ENCODE data around the gene TMEM220.

TMEM220 gene

GRCh38 chr17:10755592-10756127, 25.8 kb upstream of the TMEM220 start:
- no peak for DNase-seq
- intact Hi-C loops (cut with DNase I) = no loop called here

DNA sequence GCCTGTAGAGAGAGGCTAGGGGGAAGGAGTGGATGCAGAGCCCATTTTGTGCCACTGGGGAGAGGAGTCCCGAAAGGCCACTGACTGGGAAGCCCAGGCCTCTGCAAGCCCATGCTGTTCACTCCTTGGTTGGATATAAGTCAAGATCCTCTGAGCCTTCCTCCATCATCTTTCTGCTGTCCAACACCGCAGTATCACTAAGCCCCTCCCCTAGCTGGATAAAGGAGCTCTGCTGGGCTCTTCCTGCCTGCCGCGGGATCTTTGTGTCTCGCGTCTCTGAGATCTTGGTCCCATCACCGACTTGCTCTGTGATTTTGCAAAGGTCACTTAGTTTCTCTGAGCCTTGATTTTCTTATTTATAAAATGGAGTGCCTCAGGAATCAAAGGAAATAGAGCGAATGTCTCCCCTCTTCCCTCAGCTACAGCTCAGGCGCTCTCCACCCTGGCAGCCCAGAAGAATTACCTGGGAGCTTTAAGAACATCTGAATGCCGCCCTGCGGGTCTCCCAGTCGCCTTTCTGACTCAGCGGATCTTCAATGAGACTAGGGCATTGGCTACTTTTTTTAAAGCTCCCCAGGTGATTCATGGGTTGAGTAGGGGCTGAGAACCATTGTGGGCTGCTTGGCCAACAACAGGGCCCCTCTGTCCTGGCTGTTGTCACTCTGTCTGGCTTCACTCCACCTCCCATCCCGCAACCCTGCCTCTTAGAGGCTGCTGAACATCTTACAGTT, 25.2 kb upstream of the TMEM220 start:
- intact Hi-C loops (cut with DNase I) = no loop called here
- peak in 1 of 10 donors; percentile 57 for DNase-seq

DNA sequence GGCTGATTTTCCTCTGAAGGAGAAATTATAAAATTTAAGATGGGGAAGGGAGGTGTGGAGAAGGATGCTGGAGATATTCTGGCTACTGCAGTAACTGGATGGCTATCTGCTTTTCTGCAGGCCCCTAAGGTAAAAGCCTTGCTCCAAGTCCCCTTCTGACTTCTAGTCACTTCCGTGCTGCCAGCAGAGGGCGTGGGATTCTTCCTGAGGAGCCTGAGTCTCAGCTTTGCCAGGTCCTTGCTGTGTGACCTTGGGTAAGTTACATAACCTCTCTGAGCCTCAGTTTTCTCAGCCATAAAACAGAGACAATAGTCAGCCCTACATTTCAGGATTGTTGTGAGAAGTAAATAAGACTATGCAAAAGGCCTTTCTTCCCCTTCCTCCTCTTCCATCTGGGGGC, 24.3 kb upstream of the TMEM220 start:
- peak in 2 of 10 donors; percentile 22 to 78 for DNase-seq
- intact Hi-C loops (cut with DNase I) = no loop called here

GRCh38 chr17:10752696-10753095, 22.9 kb upstream of the TMEM220 start:
- intact Hi-C loops (cut with DNase I) = no loop called here

GRCh38 chr17:10751563-10751962, 21.7 kb upstream of the TMEM220 start:
- no peak for DNase-seq
- intact Hi-C loops (cut with DNase I) = no loop called here

More at GRCh38 chr17:10752696-10753095, 22.9 kb upstream of the TMEM220 start:
- peak in 1 of 10 donors; percentile 7 for DNase-seq

GRCh38 chr17:10750210-10750609, 20.4 kb upstream of the TMEM220 start:
- intact Hi-C loops (cut with DNase I) = no loop called here
- DNase-seq = no peak

- peak in 1 of 10 donors; percentile 62 for DNase-seq
- intact Hi-C loops (cut with DNase I) = no loop called here
Observed at GRCh38 chr17:10748531-10749181, 18.8 kb upstream of the TMEM220 start.

- intact Hi-C loops (cut with DNase I) = no loop called here
- DNase-seq = peak in 1 of 10 donors; percentile 0
Observed at GRCh38 chr17:10745231-10745630, 15.4 kb upstream of the TMEM220 start.

DNA sequence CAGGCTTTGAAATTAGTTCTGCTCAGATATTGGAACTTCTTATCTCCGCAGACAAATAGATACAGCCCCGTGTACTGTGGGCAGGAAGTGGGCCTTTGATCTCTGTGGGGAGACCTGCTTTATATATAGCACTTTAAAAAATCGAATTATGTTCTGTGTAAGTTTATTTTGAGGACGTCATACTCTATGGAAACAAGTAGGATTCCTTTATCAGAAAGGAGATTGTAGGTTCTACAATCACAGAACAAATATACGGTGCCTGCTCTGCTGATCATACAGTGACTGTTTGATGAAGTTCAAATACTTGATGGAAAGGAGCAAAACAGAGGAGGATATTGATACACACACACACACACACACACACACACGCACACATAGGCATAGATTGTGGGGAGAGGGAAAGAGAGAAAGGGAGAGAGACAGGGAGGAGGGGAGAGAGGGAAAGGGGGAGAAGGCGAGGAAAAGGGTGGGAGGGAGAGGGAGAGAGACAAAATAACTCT, 14.7 kb upstream of the TMEM220 start:
- intact Hi-C loops (cut with DNase I) = no loop called here
- DNase-seq = peak in 1 of 10 donors; percentile 1

GRCh38 chr17:10743316-10744009, 13.6 kb upstream of the TMEM220 start:
- intact Hi-C loops (cut with DNase I) = no loop called here
- peak in 1 of 10 donors; percentile 46 for DNase-seq

GRCh38 chr17:10742431-10742830, 12.6 kb upstream of the TMEM220 start:
- no peak for DNase-seq
- intact Hi-C loops (cut with DNase I) = no loop called here

- intact Hi-C loops (cut with DNase I) = no loop called here
- peak in 1 of 10 donors; percentile 6 for DNase-seq
Observed at GRCh38 chr17:10741416-10742135, 11.8 kb upstream of the TMEM220 start.

DNA sequence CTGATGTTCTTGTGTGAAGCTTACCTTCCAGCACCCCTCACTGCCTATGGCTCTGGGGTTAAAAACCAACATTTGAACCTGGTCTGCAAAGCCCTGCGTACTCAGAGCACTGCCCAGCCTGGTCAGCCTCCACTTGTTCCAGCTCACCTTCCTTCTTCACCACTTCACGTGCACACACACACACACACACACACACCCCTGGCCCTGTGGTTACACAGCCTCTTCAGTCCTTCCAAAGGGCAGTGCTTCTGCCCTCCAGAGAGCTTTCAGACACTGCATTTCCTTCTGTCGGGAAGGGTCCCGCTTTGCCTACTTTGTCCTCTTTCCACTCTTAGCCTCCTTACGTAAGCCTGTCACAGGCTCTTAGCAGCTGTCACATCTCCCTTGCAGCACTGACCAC, 9.6 kb upstream of the TMEM220 start:
- intact Hi-C loops (cut with DNase I) = loop anchor here (10.0 kb wide), 1 partner anchor 405 kb away; no protein-coding TSS in a partner anchor

GRCh38 chr17:10738521-10739258, 8.9 kb upstream of the TMEM220 start:
- DNase-seq = peak in 1 of 10 donors; percentile 24
- intact Hi-C loops (cut with DNase I) = loop anchor here (10.0 kb wide), 1 partner anchor 406 kb away; no protein-coding TSS in a partner anchor

More for the DNA sequence above, 9.6 kb upstream of the TMEM220 start:
- DNase-seq = peak in 1 of 10 donors; percentile 47

DNA sequence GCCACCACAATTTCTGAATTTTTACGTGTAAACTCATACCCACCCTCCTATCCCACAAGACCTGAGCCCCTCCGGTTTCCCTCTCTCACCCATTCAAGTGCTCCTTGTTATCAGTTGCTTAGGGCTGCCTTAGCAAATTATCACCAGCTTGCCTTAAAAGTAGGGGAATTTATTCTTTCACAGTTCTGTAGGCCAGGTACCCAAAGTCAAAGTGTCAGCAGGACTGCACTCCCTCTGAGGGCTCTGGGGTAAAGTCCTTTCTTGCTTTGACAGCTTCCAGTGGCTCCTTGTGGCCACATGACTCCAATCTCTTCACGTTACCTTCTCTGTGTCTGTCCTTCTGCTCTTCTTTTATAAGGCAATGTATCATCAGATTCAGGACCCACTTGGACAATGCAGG, 7.9 kb upstream of the TMEM220 start:
- peak in 1 of 10 donors; percentile 6 for DNase-seq

DNA sequence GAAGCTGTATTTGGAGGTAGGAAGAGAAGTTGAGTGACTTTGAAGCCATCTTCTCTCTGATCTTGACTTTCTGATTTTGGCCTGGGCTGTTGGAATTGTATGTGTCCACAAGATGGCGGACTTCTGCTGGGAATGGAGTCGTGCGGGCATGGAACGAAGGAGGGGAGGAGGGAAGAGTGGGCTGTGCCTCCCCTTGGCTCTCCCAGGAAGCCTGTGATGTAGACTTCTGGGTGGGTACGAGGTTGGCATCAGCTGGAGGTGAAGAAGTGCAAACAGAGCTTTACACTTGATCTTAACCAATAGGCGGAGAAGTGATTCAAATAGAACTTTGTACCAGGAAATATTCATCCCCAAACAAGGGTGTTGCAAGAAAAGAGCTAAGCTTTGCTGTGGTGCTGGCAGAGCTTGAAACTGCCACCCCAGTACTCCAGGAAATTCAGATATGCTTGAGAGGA, 7.4 kb upstream of the TMEM220 start:
- peak; percentile 40 to 93 (median 52) for DNase-seq
- intact Hi-C loops (cut with DNase I) = loop anchor here (2.0 to 10.0 kb wide), 2 partner anchors 108 to 408 kb away; no protein-coding TSS in a partner anchor

More for the DNA sequence above, 7.9 kb upstream of the TMEM220 start:
- intact Hi-C loops (cut with DNase I) = loop anchor here (2.0 to 10.0 kb wide), 2 partner anchors 107 to 407 kb away; no protein-coding TSS in a partner anchor

GRCh38 chr17:10735821-10736220, 6.0 kb upstream of the TMEM220 start:
- intact Hi-C loops (cut with DNase I) = loop anchor here (2.0 to 10.0 kb wide), 2 partner anchors 109 to 409 kb away; no protein-coding TSS in a partner anchor
- peak in 1 of 10 donors; percentile 24 for DNase-seq

GRCh38 chr17:10735251-10735650, 5.4 kb upstream of the TMEM220 start:
- no peak for DNase-seq
- intact Hi-C loops (cut with DNase I) = loop anchor here (10.0 kb wide), 1 partner anchor 410 kb away; no protein-coding TSS in a partner anchor

- intact Hi-C loops (cut with DNase I) = loop anchor here (10.0 kb wide), 1 partner anchor 411 kb away; no protein-coding TSS in a partner anchor
- peak in 1 of 10 donors; percentile 14 for DNase-seq
Observed at GRCh38 chr17:10733666-10734065, 3.8 kb upstream of the TMEM220 start.

All from posterior cingulate gyrus (tissue), 11 donors.